NCI-H187 treated with DMSO at 0.1 percent for 48 hours (cell line): ENCODE data around the gene GRP.

Source experiments
- DNase-seq: peaks from one replicate; lab custom pipeline; 2025; lab: John Stamatoyannopoulos, UW

GRP gene

DNA sequence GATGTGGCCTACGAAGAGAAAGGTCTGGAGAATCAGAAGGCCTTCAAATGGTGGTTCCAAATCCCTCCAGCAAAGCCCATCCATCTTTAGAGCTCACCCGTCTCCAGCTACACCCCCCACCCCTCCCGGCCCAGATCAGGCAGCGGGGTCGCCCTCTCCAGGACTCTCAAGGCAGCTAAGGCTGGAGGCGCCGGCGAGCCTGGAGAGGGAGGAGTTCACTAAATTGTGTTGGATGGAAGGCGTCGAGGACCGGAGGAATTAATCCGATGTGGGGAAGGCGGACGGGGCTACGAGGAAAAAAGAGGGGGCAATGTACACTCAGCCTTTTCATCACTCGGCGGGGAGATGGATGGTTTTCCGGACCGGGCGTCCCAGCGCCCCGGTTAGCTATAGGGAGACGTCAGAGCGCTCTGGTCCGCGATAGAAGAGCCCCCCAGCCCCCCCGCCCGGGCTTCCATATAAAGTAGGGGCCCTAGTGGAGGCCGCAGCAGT lies at the start of gene GRP:
Gene GRP, plus strand, starts transcription at position 487 of the 492 bp plus-strand sequence. CDS start 108 bp downstream, outside the sequence.
- no peak for DNase-seq

DNA sequence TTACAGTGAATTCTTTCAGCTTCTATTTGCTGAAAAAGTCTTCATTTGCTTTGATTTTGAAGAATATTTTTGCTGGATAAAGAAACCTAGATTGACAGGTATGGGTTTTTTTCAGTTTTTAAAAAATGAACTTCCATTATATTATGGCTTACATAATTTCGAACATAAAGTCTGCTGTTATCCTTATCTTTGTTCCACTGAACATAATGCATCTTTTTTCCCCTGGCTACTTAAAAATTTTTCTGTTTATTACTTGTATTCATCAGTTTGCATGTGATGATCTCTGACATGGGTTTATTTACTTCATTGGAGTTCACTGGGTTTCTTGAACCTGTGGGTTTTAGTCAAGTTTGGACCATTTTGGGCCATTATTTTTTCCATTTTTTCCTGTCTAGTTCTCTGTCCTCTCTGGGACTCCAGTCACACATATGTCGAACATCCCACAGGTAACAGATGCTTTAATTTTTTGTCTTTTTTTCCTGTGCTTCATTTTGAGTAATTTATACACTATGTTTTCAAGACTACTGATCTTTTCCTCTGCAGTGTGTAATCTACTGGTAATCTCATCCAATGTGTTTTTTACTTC lies 47.2 kb upstream of the GRP start:
- no peak for DNase-seq

DNA sequence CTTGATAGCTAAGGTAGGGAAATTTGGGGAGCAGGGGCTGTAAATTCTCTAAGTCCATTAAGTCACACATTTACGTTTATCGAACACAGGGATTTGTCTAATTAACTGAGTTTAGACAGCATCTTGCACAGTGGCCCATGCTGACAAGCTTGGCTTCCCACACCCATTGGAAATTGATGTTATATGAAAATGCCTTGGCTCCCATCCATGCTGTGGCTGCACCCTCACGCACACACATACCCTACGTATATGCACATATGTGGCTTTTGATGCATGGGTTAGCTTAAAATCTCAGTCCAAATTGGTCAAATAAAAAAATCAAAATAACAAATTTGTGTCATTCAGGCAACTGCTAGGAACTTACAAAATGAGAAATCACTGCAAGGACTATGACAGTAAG lies 42.5 kb upstream of the GRP start:
- DNase-seq: no peak

- no peak for DNase-seq
Observed at GRCh38 chr18:59180150-59180845, 39.7 kb upstream of the GRP start.

DNA sequence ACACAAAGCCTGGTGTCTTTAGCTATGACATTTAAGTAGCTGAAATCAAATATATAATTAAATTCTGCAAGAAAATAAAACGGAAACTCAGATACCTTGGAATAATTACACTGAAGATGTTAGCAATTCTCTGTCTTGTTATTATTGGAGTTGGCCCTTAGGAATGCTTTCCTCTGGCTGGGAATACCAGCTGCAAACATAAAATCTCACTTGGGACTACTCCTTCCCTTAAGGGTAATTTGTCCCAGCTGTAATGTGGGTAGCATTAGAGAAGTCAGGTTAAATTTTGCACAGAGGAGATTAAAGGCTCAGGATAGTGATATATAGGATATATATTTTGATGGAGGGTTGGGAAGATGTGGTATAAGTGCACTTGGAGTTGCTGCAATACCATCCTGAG lies 37.3 kb upstream of the GRP start:
- DNase-seq: no peak

GRCh38 chr18:59189008-59189407 lies 30.9 kb upstream of the GRP start:
- no peak for DNase-seq

- no peak for DNase-seq
Observed at GRCh38 chr18:59189746-59190145, 30.2 kb upstream of the GRP start.

DNA sequence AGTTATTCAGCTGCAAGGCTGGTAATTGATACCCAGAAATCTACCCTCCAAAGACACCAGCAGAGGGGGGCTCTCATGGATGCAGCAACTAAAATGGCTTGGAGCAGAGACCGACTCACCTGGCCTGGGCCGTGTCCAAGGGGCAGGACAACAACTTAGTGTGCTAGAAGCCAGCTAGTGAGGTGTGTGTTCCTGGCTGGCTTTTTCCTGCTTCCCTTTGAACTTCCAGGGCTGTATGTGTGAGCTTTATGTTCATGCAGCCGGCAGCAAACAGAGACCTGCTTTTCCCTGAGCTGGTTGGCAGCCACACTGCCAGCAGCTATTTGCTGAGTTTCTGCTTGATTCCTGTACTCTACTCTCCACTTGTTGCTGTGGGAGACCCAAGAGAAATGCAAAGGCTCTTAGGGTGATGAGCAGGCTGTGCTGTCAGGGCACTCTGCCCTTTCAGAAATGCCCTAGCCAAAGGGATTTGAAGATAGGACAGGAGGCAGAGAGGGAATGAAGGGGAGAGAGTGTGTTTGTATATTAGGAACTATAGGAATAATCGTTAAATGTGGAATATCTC lies 23.7 kb upstream of the GRP start:
- no peak for DNase-seq

DNA sequence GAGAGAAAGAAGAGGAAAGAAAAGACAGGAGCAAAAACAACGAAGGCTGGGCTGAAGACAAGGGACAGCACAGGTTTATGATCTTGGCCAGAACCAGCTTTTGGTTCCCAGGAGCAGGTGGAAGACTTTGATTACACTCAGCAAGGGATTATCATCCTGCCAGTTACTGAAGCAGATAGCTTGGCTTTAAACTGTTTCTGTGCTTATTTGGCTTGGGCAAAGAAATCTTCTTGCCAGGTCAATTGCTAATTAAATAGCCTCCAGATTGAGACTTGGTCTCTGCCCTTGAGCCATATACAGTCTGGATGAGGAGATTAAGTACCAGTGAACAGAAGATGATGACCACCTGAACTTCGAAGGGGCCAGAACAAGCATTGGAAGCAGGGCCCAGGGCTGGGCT lies 22.3 kb upstream of the GRP start:
- DNase-seq: no peak

DNA sequence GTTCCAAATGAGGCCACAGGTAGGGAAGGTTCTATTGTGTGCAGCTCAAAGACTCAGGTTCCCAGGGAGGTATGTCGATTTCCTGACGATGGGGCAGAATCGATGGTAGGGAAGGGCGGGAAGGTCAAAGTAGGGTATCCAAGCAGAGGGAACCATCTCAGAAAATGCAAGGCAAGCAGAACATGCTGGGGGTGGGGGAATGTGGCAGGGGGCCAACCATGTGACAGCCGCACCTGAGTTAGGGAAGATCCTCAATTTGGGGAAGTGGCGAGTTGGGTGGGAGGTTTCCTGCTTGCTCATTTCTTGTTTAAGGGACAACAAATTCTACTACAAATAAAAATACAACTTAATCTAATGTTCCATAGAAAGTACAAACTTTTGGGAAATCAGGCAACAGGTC lies 21.7 kb upstream of the GRP start:
- DNase-seq: no peak

- no peak for DNase-seq
Observed at GRCh38 chr18:59200787-59201186, 19.2 kb upstream of the GRP start.

GRCh38 chr18:59202258-59202820 lies 17.6 kb upstream of the GRP start:
- no peak for DNase-seq

DNA sequence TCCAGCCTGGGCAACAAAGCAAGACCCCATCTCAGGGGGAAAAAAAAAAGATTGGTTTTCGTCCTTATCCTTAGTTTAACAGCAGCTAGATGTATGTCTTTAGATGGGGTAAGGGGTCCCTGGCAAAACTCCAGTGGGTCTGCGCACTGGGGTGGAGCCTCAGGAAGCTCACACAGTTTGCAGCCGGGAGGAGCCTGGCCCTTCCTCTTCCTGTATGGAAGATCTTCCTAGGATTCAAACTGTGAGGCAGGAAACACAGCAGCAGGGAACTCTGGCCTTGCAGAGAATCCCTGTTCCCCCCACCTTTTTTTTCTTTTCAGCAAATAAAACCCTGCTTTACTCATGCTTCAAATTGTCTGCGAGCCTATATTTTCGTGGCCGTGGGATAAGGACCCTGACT lies 12.5 kb upstream of the GRP start:
- no peak for DNase-seq

DNA sequence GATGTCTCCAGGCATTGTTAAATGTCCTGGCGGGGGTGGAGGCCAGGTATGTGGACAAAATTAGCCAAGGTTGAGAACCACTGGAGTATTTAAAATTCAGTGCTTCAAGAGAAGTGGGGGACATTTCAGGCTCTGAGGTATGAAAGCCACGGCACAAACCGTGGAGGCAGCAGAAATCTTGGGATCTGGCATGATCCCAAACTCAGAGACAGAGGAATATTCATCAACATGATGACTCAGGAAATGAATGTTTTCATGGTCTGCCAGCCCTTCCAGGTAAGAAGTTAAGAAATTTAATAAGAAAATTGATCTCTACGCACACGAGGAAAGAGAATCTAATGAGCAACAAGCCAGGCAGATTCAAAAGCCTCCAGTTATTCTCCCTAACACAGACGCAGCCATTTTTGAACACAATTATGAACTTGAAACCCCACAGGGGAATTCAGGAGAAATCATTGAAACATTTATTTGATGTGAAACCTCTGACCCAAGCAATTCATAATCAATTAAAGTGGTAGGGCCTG lies 11.3 kb upstream of the GRP start:
- no peak for DNase-seq

DNA sequence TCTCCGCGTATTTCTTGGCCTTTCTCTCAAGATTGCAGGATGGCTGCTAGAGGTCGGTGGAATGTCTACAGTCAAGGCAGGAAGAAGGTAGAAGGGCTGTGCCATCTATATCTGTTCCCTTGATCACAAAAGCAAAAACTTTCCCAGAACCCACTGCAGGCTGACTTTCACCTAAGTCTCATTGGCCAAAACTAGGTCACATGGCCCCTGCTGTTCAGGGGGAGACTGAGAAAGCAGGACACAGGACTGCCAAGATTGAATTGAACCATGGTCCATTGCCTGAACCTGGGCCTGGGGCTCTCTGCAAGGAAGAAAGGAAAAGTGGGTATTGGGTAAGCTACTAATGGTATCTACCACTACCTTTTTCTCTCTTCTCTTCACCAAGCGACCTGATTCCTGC lies 9.7 kb upstream of the GRP start:
- DNase-seq: no peak

DNA sequence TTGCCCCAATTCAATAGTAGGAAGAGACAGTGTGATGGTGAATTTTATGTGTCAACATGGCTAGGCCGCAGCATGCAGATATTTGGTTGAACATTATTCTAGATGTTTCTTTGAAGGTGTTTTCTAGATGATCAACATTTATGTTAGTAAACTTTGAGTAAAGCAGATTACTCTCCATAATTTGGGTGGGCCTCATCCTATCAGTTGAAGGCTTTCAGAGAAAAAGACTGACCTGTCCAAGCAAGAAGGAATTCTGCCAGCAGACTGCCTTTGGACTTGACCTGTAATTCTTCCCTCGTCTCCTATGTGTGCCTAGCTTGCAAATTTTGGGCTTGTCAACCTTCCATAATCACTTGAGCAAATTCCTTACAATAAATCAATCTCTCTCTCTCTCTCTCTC lies 8.3 kb upstream of the GRP start:
- no peak for DNase-seq

GRCh38 chr18:59218018-59218417 lies 1.9 kb upstream of the GRP start:
- no peak for DNase-seq

DNA sequence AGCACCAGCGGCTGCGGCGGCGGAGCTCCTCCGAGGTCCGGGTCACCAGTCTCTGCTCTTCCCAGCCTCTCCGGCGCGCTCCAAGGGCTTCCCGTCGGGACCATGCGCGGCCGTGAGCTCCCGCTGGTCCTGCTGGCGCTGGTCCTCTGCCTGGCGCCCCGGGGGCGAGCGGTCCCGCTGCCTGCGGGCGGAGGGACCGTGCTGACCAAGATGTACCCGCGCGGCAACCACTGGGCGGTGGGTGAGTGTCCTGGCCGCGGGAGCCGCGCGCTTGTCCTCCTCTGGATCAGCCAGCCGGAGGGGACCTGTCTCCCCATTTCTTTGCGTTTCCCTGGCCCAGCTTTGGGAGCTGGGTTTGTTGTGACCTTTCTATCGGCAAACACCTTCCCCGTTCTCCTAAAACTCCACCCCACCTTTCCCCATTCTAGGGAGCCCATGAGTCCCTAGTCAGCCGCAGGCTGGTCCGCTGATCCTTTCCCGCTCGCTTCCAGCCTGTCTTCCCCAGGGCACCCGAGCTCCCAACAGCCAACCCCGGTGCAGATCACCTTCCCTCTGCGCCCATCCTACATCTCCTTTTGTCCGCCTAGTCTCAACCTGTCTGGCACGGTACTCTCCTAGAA lies 316 bp downstream of the GRP start:
- DNase-seq: no peak

- no peak for DNase-seq
Observed at GRCh38 chr18:59220784-59221765, 1.1 kb downstream of the GRP start.

GRCh38 chr18:59222341-59222740 lies 2.4 kb downstream of the GRP start:
- no peak for DNase-seq

DNA sequence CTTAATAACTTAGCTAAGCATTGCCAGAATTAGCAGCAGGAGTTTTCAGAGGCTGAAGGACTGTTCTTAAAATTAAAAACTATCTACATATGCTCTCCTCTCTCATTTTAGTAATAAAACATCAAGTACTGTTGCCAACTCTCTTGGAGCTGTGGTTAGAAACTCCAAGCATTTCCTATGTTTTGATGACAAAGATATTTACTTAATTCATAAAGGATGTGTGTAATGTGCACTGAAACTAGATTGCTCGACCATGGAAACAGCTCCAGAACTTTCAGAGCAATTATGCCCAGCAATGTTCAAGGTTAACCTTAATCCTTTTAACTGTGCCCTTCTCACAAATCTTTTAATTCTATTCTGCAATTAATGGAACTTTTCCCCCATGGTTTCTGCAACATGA lies 8.4 kb downstream of the GRP start:
- DNase-seq: no peak
